ENCODE data around the gene GHDC. TPM values are rescaled to one million over a fixed set of nuclear protein-coding genes. Genes with fewer than 3 reads are reported as not detected.

The GHDC gene
- total RNA-seq, 1 experiment from 2014 or later = 8.5 TPM

- Mint-ChIP-seq H3K9me3 (no peaks in the 10 kb centered on the region), H3K4me1 (peaks cover 0 to 3% of the 10 kb centered on the region in 2 experiments; a peak in 1 of 4 replicates), H3K36me3 (ENCODE audit: insufficient read depth in 1 of 3, low read depth in 3 of 3) (no peaks in the 10 kb centered on the region), H3K27ac (no peak overlapping the region), H3K27me3 (ENCODE audit: low read depth) (no peaks in the 10 kb centered on the region), H3K4me3 (no peak overlapping the region)
- H2BK12ac ChIP-seq (ENCODE audit: insufficient read length, low read depth, low read length) = no peak overlapping the region
- H3K27ac ChIP-seq (ENCODE audit: insufficient read length, low read depth, low read length) = no peak overlapping the region
- H3K79me2 ChIP-seq (ENCODE audit: insufficient read depth, low read length) = no peaks in the 10 kb centered on the region
- H3K79me1 ChIP-seq (ENCODE audit: insufficient read depth, low read depth, low read length, poor library complexity, severe bottlenecking) = no peaks in the 10 kb centered on the region
- H3K23me2 ChIP-seq (ENCODE audit: insufficient read length, low read depth, low read length, poor library complexity, severe bottlenecking) = no peaks in the 10 kb centered on the region
- no peak overlapping the region for H4K91ac ChIP-seq (ENCODE audit: insufficient read length, low read depth, low read length)
- H2BK120ac ChIP-seq (ENCODE audit: low read depth, low read length, poor library complexity, severe bottlenecking) = no peak overlapping the region
- H3K4me1 ChIP-seq (ENCODE audit: insufficient read depth, low read length) = no peaks in the 10 kb centered on the region
- no peak overlapping the region for H2AK5ac ChIP-seq (ENCODE audit: insufficient read length, low read length)
- no CpG with 5 or more reads among the region's 7 CpGs for WGBS (ENCODE audit: extremely low coverage, insufficient read length, low lambda C conversion rate)
- TF ChIP-seq, protein P1, sequence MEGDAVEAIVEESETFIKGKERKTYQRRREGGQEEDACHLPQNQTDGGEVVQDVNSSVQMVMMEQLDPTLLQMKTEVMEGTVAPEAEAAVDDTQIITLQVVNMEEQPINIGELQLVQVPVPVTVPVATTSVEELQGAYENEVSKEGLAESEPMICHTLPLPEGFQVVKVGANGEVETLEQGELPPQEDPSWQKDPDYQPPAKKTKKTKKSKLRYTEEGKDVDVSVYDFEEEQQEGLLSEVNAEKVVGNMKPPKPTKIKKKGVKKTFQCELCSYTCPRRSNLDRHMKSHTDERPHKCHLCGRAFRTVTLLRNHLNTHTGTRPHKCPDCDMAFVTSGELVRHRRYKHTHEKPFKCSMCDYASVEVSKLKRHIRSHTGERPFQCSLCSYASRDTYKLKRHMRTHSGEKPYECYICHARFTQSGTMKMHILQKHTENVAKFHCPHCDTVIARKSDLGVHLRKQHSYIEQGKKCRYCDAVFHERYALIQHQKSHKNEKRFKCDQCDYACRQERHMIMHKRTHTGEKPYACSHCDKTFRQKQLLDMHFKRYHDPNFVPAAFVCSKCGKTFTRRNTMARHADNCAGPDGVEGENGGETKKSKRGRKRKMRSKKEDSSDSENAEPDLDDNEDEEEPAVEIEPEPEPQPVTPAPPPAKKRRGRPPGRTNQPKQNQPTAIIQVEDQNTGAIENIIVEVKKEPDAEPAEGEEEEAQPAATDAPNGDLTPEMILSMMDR (conservative IDR thresholded peaks at IDR 0.05) = no peak
- H3K14ac ChIP-seq (ENCODE audit: insufficient read depth, low read length) = no peak overlapping the region
- no peak overlapping the region for H2AFZ ChIP-seq (ENCODE audit: low read length)
- no peak for DNase-seq
- no peak overlapping the region for H3K23ac ChIP-seq (ENCODE audit: insufficient read length, low read depth, low read length)
- H3K56ac ChIP-seq (ENCODE audit: insufficient read length, low read depth, low read length) = no peak overlapping the region
- H3K9ac ChIP-seq (ENCODE audit: extremely low read depth, insufficient read length, low read length) = no peak overlapping the region
- H2BK20ac ChIP-seq (ENCODE audit: low read depth, low read length, poor library complexity, severe bottlenecking) = no peak overlapping the region
- no peak overlapping the region for H3T11ph ChIP-seq (ENCODE audit: low read length)
- no peaks in the 10 kb centered on the region for H3K27me3 ChIP-seq (ENCODE audit: insufficient read depth, low read length)
- H4K8ac ChIP-seq (replicated peaks; ENCODE audit: insufficient read length, low read depth, low read length) = no peak overlapping the region
- no peaks in the 10 kb centered on the region for H3K9me3 ChIP-seq (ENCODE audit: control insufficient read depth, low read depth, low read length)
- no peak overlapping the region for H3K18ac ChIP-seq (ENCODE audit: insufficient read length, low read depth, low read length)
- H2BK15ac ChIP-seq (ENCODE audit: low read depth, low read length) = no peak overlapping the region
- H2BK5ac ChIP-seq (ENCODE audit: insufficient read length, low read length) = no peak overlapping the region
- H3K4ac ChIP-seq (ENCODE audit: low read depth, low read length) = no peak overlapping the region
- H4K20me1 ChIP-seq (ENCODE audit: control insufficient read depth, insufficient read depth, insufficient read length) = no peaks in the 10 kb centered on the region
- no peak overlapping the region for H3K4me2 ChIP-seq (ENCODE audit: insufficient read depth, insufficient read length, low read length)
- H4K5ac ChIP-seq (ENCODE audit: insufficient read length, low read depth, low read length) = no peak overlapping the region
These were observed 42.5 kb upstream of the GHDC start for GRCh38 chr17:42236760-42237159.
